ENCODE results near the gene ANTKMT. TPM values are rescaled to one million over a fixed set of nuclear protein-coding genes. Genes with fewer than 3 reads are reported as not detected.
A peak's percentile ranks its signal among the peaks of the same experiment; 100 is the strongest.

Gene ANTKMT
- total and polyA plus RNA-seq, 7 experiments from 2014 or later = 11.9 to 26.8 (median 14.7) TPM

DNA sequence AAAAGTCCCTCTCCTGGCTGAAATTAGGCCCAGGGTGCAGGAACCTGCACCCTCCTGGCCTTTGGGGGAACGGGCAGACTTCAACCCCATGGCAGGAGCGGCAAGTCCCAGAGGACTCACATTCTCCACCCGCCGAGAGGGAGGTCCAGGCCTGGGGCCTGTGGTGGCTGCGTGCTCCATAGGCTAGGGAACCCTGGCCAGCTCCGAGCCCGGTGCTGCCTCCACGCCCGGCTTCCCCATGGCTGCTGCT, 5.2 kb downstream of the ANTKMT start:
- Mint-ChIP-seq H3K4me3 (peak overlapping the region in 6 of 10 donors; percentile 11 to 87 (median 69)), H3K9me3 (no peaks in the 10 kb centered on the region), H3K27ac (no peak overlapping the region), H3K27me3 (peaks cover 0 to 6% (median 0%) of the 10 kb centered on the region in 5 donors), H3K4me1 (peaks cover 0 to 10% (median 4%) of the 10 kb centered on the region in 7 donors), H3K36me3 (no peaks in the 10 kb centered on the region)
- intact Hi-C loops (cut with micrococcal nuclease) = loop anchor here (2.0 to 5.0 kb wide), 2 partner anchors 15 to 589 kb away; partner anchors contain the start of genes CIAO3 (in 1 of the 2) and NPRL3 (in 1 of the 2)
- no peaks in the 10 kb centered on the region for H3K27me3 ChIP-seq (ENCODE audit: control insufficient read depth in 2 of 2, insufficient read depth in 2 of 2, low read length in 2 of 2)
- H3K4me1 ChIP-seq (ENCODE audit: control insufficient read depth in 2 of 2, insufficient read depth in 2 of 2, low read length in 2 of 2) = peaks cover 9 to 15% of the 10 kb centered on the region in 2 donors
- ChIA-PET POLR2A (interaction anchor here (1.0 to 1.4 kb wide), 3 partner anchors 8 to 31 kb away, joined by 3 to 5 read pairs (median 3); partner anchors contain the start of gene CIAO3), CTCF (interaction anchor here (0.8 to 1.8 kb wide), 4 partner anchors 9 to 336 kb away, joined by 3 to 5 read pairs (median 4); partner anchors contain the start of gene CIAO3)
- no peak overlapping the region for H3K27ac ChIP-seq (ENCODE audit: low read depth, low read length)
- no peak for ATAC-seq
- no peaks in the 10 kb centered on the region for H3K9me3 ChIP-seq (ENCODE audit: control insufficient read depth in 2 of 3, low read length in 3 of 3)
- no peaks in the 10 kb centered on the region for H3K36me3 ChIP-seq (ENCODE audit: control insufficient read depth in 2 of 3, insufficient read depth in 3 of 3, low read length in 3 of 3)
- no peak overlapping the region for H3K4me3 ChIP-seq (ENCODE audit: low read length)
- DNase-seq = no peak

DNA sequence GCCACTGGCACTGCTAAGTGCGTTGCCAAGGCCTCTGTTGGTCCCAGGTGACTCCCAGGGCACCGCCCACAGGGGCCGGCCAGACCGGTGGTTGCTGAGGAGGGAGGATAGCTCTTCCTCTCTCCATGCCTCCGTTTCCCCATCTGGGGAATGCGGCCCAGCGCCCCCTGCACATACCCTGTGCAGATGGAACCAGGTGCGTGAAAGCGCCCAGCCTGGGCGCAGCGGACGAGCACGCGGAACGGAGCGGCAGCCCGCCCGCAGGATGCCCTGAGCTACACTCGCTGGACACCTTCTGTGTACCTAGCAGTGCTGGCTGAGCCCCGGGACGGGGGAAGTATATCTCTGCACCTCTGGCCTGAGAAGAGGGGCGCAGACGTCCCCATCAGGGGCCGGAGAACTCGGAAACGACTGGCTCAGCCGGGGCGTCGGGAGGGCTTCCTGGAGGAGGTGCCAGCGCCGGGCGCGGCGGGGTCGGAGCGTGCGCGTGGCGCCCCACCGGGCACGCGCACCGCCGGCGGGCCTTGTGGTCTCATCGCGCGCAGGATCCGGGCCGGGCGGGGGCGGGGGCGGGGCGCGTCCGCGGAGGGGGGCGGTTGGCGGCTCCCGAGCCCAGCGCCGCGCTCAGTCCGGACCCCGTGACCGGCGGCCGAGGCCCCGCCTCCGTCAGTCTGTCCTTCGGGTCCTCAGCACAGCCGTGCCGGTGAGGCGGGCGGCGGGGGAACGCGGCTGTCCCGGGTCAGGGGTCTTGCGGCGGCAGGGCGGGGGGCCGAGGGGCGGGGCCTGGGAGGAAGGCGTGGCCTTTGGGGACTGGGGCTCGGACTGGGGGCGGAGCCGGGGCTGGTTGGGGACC, 5.7 kb downstream of the ANTKMT start, which contains the start of the genes CCDC78 and HAGHL:
Gene CCDC78 (minus strand): TSS at position 6 of the 853 bp plus-strand sequence. CDS start 76 bp downstream, outside the sequence.
Gene HAGHL (plus strand): TSS at position 669 of the 853 bp plus-strand sequence. CDS start 404 bp downstream, outside the sequence.
- peak within 1 kb of the TSS; percentile 61 for H3K27ac ChIP-seq (ENCODE audit: low read depth, low read length)
- CTCF ChIA-PET = interaction anchor here (0.6 to 1.8 kb wide), 4 partner anchors 9 to 67 kb away, joined by 3 to 5 read pairs (median 4); partner anchors contain the start of gene CIAO3

GRCh38 chr16:727291-727977, 6.5 kb downstream of the ANTKMT start:
- Mint-ChIP-seq H3K36me3 (no peaks in the 10 kb centered on the region), H3K4me3 (peak overlapping the region in 8 of 10 donors; percentile 33 to 87 (median 50)), H3K27ac (no peak overlapping the region), H3K4me1 (peaks cover 0 to 6% (median 4%) of the 10 kb centered on the region in 7 donors), H3K27me3 (peaks cover 0 to 6% (median 0%) of the 10 kb centered on the region in 5 donors), H3K9me3 (no peaks in the 10 kb centered on the region)
- Histone ChIP-seq H3K4me1 (ENCODE audit: control insufficient read depth in 2 of 2, insufficient read depth in 2 of 2, low read length in 2 of 2) (peaks cover 0 to 12% of the 10 kb centered on the region in 2 donors), H3K27me3 (ENCODE audit: control insufficient read depth in 2 of 2, insufficient read depth in 2 of 2, low read length in 2 of 2) (no peaks in the 10 kb centered on the region), H3K9me3 (ENCODE audit: control insufficient read depth in 2 of 3, low read length in 3 of 3) (no peaks in the 10 kb centered on the region), H3K27ac (ENCODE audit: low read depth, low read length) (peak overlapping the region; percentile 61), H3K4me3 (ENCODE audit: low read length) (peak overlapping the region; percentile 65), H3K36me3 (ENCODE audit: control insufficient read depth in 2 of 3, insufficient read depth in 3 of 3, low read length in 3 of 3) (peaks cover 0 to 3% (median 0%) of the 10 kb centered on the region in 3 experiments)
- peak; percentile 19 for ATAC-seq
- POLR2A ChIA-PET = interaction anchor here (0.5 to 1.7 kb wide), 7 partner anchors 8 to 882 kb away, joined by 3 to 5 read pairs (median 3); partner anchors contain the start of genes CIAO3 and WDR24
- intact Hi-C loops (cut with micrococcal nuclease) = loop anchor here (1.0 to 5.0 kb wide), 3 partner anchors 12 to 590 kb away; partner anchors contain the start of genes CIAO3 (in 1 of the 2), METRN (in 1 of the 2) and NPRL3 (in 1 of the 2)
- CTCF ChIA-PET = interaction anchor here (0.6 to 1.3 kb wide), 2 partner anchors 15 to 68 kb away, joined by 3 to 6 read pairs; no protein-coding TSS in a partner anchor
- peak in 1 of 9 donors; percentile 42 for DNase-seq

More for the DNA sequence above, 5.7 kb downstream of the ANTKMT start, which contains the start of the genes CCDC78 and HAGHL:
- Histone ChIP-seq H3K27me3 (ENCODE audit: control insufficient read depth in 2 of 2, insufficient read depth in 2 of 2, low read length in 2 of 2) (no peaks in the 10 kb centered on the region), H3K36me3 (ENCODE audit: control insufficient read depth in 2 of 3, insufficient read depth in 3 of 3, low read length in 3 of 3) (no peaks in the 10 kb centered on the region), H3K9me3 (ENCODE audit: control insufficient read depth in 2 of 3, low read length in 3 of 3) (no peaks in the 10 kb centered on the region), H3K4me1 (ENCODE audit: control insufficient read depth in 2 of 2, insufficient read depth in 2 of 2, low read length in 2 of 2) (peaks cover 7 to 13% of the 10 kb centered on the region in 2 donors), H3K4me3 (ENCODE audit: low read length) (peak within 1 kb of the TSS; percentile 65)
- peak in 3 of 9 donors; percentile 40 to 72 (median 43) for DNase-seq
- H3K27ac Mint-ChIP-seq = peak within 1 kb of the TSS in 2 of 9 donors; percentile 32 to 33
- intact Hi-C loops (cut with micrococcal nuclease) = loop anchor here (1.0 to 5.0 kb wide), 3 partner anchors 11 to 589 kb away; partner anchors contain the start of genes CIAO3 (in 1 of the 2), METRN (in 1 of the 2) and NPRL3 (in 1 of the 2)
- peak within 1 kb of the TSS; percentile 59 to 87 (median 70) for H3K4me3 Mint-ChIP-seq
- H3K36me3 Mint-ChIP-seq = no peaks in the 10 kb centered on the region
- H3K4me1 Mint-ChIP-seq = peaks cover 0 to 10% (median 4%) of the 10 kb centered on the region in 7 donors
- peaks cover 0 to 6% (median 0%) of the 10 kb centered on the region in 5 donors for H3K27me3 Mint-ChIP-seq
- no peaks in the 10 kb centered on the region for H3K9me3 Mint-ChIP-seq
- POLR2A ChIA-PET = interaction anchor here (0.5 to 1.7 kb wide), 7 partner anchors 8 to 883 kb away, joined by 3 to 5 read pairs (median 3); partner anchors contain the start of genes CIAO3 and WDR24
- peak; percentile 46 for ATAC-seq

DNA sequence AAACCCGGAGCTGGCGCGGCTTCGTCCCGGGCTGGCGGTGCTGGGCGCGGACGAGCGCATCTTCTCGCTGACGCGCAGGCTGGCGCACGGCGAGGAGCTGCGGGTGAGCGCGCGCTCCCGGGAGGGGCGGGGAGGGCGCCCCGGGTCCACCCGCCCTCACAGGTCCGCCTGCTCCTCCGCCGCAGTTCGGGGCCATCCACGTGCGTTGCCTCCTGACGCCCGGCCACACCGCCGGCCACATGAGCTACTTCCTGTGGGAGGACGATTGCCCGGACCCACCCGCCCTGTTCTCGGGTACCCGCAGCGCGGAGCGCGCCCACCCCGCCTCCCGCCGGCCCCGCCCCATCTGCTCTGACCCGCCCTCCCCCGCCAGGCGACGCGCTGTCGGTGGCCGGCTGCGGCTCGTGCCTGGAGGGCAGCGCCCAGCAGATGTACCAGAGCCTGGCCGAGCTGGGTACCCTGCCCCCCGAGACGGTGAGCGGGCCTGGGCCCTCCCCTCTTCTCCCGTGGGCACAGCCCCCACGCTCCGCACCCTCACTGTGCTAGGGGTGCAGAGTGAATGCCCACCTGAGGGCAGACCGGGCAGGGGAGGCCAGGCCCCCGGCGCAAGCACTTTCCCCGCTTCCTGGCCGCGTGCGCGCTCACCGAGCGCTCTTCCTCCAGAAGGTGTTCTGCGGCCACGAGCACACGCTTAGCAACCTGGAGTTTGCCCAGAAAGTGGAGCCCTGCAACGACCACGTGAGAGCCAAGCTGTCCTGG, 7.4 kb downstream of the ANTKMT start:
- Mint-ChIP-seq H3K4me1 (no peaks in the 10 kb centered on the region), H3K36me3 (no peaks in the 10 kb centered on the region), H3K27me3 (peaks cover 0 to 6% (median 0%) of the 10 kb centered on the region in 5 donors), H3K27ac (no peak overlapping the region), H3K9me3 (no peaks in the 10 kb centered on the region), H3K4me3 (peak overlapping the region in 5 of 10 donors; percentile 25 to 87 (median 42))
- DNase-seq (peak in 7 of 9 donors; percentile 46 to 64 (median 55)), ATAC-seq (peak; percentile 85)
- ChIA-PET POLR2A (interaction anchor here (0.7 to 1.7 kb wide), 4 partner anchors 9 to 33 kb away, joined by 3 to 7 read pairs (median 5); partner anchors contain the start of gene CIAO3), CTCF (interaction anchor here (0.6 to 1.3 kb wide), 2 partner anchors 15 to 16 kb away, joined by 4 to 6 read pairs; no protein-coding TSS in a partner anchor)
- Histone ChIP-seq H3K27ac (ENCODE audit: low read depth, low read length) (peak overlapping the region; percentile 21), H3K9me3 (ENCODE audit: control insufficient read depth in 2 of 3, low read length in 3 of 3) (no peaks in the 10 kb centered on the region), H3K27me3 (ENCODE audit: control insufficient read depth in 2 of 2, insufficient read depth in 2 of 2, low read length in 2 of 2) (no peaks in the 10 kb centered on the region), H3K4me3 (ENCODE audit: low read length) (peak overlapping the region; percentile 39), H3K4me1 (ENCODE audit: control insufficient read depth in 2 of 2, insufficient read depth in 2 of 2, low read length in 2 of 2) (peaks cover 0 to 12% of the 10 kb centered on the region in 2 donors), H3K36me3 (ENCODE audit: control insufficient read depth in 2 of 3, insufficient read depth in 3 of 3, low read length in 3 of 3) (peaks cover 0 to 11% (median 0%) of the 10 kb centered on the region in 3 experiments)
- intact Hi-C loops (cut with micrococcal nuclease) = loop anchor here in 1 of 2 donors (1.0 to 5.0 kb wide), 3 partner anchors 13 to 591 kb away; partner anchors contain the start of gene NPRL3

DNA sequence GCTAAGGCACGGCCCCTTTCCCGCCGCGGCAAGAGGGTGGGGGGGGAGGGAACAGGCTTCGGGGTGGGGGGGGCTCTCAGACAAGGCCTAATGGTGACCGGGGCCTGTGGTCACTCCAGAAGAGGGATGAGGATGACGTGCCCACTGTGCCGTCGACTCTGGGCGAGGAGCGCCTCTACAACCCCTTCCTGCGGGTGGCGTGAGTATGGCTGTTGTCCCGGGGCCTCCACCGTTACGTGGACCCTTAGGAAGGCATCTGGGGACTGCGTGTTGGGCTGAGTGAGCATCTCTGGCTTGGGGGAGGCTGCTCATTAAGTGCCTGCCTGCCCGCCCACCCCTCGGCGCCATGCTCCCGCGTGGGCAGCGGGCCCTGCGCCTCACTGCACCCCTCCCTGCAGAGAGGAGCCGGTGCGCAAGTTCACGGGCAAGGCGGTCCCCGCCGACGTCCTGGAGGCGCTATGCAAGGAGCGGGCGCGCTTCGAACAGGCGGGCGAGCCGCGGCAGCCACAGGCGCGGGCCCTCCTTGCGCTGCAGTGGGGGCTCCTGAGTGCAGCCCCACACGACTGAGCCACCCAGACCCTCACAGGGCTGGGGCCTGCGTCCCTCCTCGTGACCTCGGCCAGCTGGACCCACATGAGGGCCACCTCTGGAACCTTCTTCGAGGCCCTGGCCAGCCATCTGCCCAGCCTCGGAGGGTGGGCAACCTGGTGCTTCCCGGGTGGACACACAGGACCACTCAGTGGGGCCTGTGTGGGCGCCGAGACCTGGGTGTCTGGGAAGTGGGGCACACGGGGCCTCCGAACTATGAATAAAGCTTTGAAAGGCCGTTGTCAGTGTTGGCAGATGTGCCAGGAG, 8.2 kb downstream of the ANTKMT start:
- peaks cover 0 to 20% (median 1%) of the 10 kb centered on the region in 3 experiments for H3K36me3 ChIP-seq (ENCODE audit: control insufficient read depth in 2 of 3, insufficient read depth in 3 of 3, low read length in 3 of 3)
- H3K9me3 ChIP-seq (ENCODE audit: control insufficient read depth in 2 of 3, low read length in 3 of 3) = no peaks in the 10 kb centered on the region
- peaks cover 0 to 6% (median 0%) of the 10 kb centered on the region in 5 donors for H3K27me3 Mint-ChIP-seq
- no peak overlapping the region for H3K4me3 ChIP-seq (ENCODE audit: low read length)
- H3K4me3 Mint-ChIP-seq = peak overlapping the region in 4 of 10 donors; percentile 25 to 87 (median 43)
- no peak overlapping the region for H3K27ac Mint-ChIP-seq
- H3K4me1 Mint-ChIP-seq = no peaks in the 10 kb centered on the region
- ATAC-seq (no peak), DNase-seq (no peak)
- ChIA-PET POLR2A (interaction anchor here (0.5 to 3.8 kb wide), 5 partner anchors 8 to 52 kb away, joined by 3 to 11 read pairs (median 3); partner anchors contain the start of gene ANTKMT), CTCF (no interaction called here)
- intact Hi-C loops (cut with micrococcal nuclease) = loop anchor here in 1 of 2 donors (1.0 to 5.0 kb wide), 3 partner anchors 12 to 592 kb away; partner anchors contain the start of gene NPRL3
- H3K4me1 ChIP-seq (ENCODE audit: control insufficient read depth in 2 of 2, insufficient read depth in 2 of 2, low read length in 2 of 2) = peaks cover 0 to 12% of the 10 kb centered on the region in 2 donors
- H3K36me3 Mint-ChIP-seq = no peaks in the 10 kb centered on the region
- no peaks in the 10 kb centered on the region for H3K27me3 ChIP-seq (ENCODE audit: control insufficient read depth in 2 of 2, insufficient read depth in 2 of 2, low read length in 2 of 2)
- H3K27ac ChIP-seq (ENCODE audit: low read depth, low read length) = no peak overlapping the region
- H3K9me3 Mint-ChIP-seq = no peaks in the 10 kb centered on the region

Data from naive thymus-derived CD4-positive, alpha-beta T cell (primary cell).